ENCODE data around the gene RIPPLY3. TPM values are rescaled to one million over a fixed set of nuclear protein-coding genes. Genes with fewer than 3 reads are reported as not detected.

RIPPLY3 gene
- total and polyA plus RNA-seq, 2 donors (not counting 3 experiments of a cell fraction or from before 2014, with no cell fraction given): 0.03 TPM; not detected in 1

DNA sequence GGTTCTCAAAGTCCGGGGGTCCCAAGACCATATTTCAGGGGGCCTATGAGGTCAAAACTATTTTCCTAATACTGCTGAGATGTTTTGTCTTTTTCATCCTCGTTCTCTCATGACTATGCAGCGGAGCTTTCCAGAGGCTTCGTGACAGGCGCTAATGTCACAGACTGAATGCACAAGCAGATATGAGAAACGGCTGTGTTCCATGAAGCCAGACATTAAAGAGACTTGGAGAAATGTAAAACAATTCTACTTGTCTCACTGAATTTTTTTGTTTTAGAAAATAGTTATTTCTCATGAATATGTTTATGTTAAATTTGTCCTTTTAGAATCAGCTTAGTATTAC, 56.1 kb downstream of the RIPPLY3 start:
- no peak for DNase-seq (ENCODE audit: low read depth, low spot score)
- Histone ChIP-seq H3K27ac (ENCODE audit: insufficient read depth, low read depth, low read length) (no peak overlapping the region), H3K9me3 (replicated peaks; ENCODE audit: control insufficient read depth, insufficient read depth, low read length) (no peaks in the 10 kb centered on the region), H3K9ac (replicated peaks; ENCODE audit: extremely low read depth, insufficient read depth, low read length) (no peak overlapping the region), H4K20me1 (replicated peaks; ENCODE audit: control insufficient read depth, extremely low read depth, insufficient read depth, low read length) (no peaks in the 10 kb centered on the region), H3K4me3 (replicated peaks in 1 of 3; ENCODE audit: insufficient read depth in 1 of 3, low read depth in 1 of 3, low read length in 3 of 3) (no peak overlapping the region), H2AFZ (ENCODE audit: low read depth, low read length) (no peak overlapping the region), H3K79me2 (ENCODE audit: control insufficient read depth, insufficient read depth, low read length) (no peaks in the 10 kb centered on the region), H3K4me2 (ENCODE audit: insufficient read depth, low read length) (no peak overlapping the region), H3K4me1 (ENCODE audit: control insufficient read depth, extremely low read depth, insufficient read depth, low read length) (peaks cover 4% of the 10 kb centered on the region), H3K36me3 (ENCODE audit: control insufficient read depth in 2 of 2, extremely low read depth in 1 of 2, insufficient read depth in 2 of 2, low read length in 2 of 2) (no peaks in the 10 kb centered on the region), H3K9me1 (replicated peaks; ENCODE audit: control insufficient read depth, extremely low read depth, insufficient read depth, low read length) (no peaks in the 10 kb centered on the region), H3K27me3 (ENCODE audit: control insufficient read depth in 2 of 2, insufficient read depth in 2 of 2, low read length in 2 of 2) (no peaks in the 10 kb centered on the region)
- dilution Hi-C loops (cut with MboI; ENCODE audit: extremely low pct_ligation_motif_present, low sequenced_read_pairs): no loop called here
- ChIA-PET POLR2A (no interaction called here), CTCF (no interaction called here)
- TF ChIP-seq POLR2AphosphoS5 (IDR thresholded peaks at IDR 0.05; ENCODE audit: insufficient read depth, low read depth, low read length) (no peak), FOS (IDR thresholded peaks at IDR 0.05; ENCODE audit: borderline replicate concordance, insufficient read depth, low read length) (no peak), MYC (IDR thresholded peaks at IDR 0.05; ENCODE audit: low read depth, low read length) (no peak), GATA2 (IDR thresholded peaks at IDR 0.05; ENCODE audit: insufficient read depth, insufficient read length, low read depth, low read length) (no peak), CTCF (IDR thresholded peaks at IDR 0.05; ENCODE audit: extremely low read depth in 1 of 2, insufficient read depth in 1 of 2, low read depth in 1 of 2, low read length in 2 of 2) (no peak), MAX (IDR thresholded peaks at IDR 0.05; ENCODE audit: insufficient read depth, insufficient read length) (no peak), POLR2A (IDR thresholded peaks at IDR 0.05; ENCODE audit: low read depth, low read length) (no peak), JUN (IDR thresholded peaks at IDR 0.05; ENCODE audit: borderline replicate concordance, insufficient read depth, insufficient read length, low read depth) (no peak), EZH2 (IDR thresholded peaks at IDR 0.05; ENCODE audit: borderline replicate concordance, low read depth, low read length, severe bottlenecking) (no peak)
- intact Hi-C loops (cut with micrococcal nuclease): no loop called here
- no TSS peak for BruUV-seq (replicated peaks)
- FAIRE-seq: no peak
